ENCODE measurements around the gene DGKQ. TPM values are rescaled to one million over a fixed set of nuclear protein-coding genes. Genes with fewer than 3 reads are reported as not detected.

The DGKQ gene
- polyA plus RNA-seq, 4 donors, result 6.0 to 9.9 (median 7.1) TPM

DNA sequence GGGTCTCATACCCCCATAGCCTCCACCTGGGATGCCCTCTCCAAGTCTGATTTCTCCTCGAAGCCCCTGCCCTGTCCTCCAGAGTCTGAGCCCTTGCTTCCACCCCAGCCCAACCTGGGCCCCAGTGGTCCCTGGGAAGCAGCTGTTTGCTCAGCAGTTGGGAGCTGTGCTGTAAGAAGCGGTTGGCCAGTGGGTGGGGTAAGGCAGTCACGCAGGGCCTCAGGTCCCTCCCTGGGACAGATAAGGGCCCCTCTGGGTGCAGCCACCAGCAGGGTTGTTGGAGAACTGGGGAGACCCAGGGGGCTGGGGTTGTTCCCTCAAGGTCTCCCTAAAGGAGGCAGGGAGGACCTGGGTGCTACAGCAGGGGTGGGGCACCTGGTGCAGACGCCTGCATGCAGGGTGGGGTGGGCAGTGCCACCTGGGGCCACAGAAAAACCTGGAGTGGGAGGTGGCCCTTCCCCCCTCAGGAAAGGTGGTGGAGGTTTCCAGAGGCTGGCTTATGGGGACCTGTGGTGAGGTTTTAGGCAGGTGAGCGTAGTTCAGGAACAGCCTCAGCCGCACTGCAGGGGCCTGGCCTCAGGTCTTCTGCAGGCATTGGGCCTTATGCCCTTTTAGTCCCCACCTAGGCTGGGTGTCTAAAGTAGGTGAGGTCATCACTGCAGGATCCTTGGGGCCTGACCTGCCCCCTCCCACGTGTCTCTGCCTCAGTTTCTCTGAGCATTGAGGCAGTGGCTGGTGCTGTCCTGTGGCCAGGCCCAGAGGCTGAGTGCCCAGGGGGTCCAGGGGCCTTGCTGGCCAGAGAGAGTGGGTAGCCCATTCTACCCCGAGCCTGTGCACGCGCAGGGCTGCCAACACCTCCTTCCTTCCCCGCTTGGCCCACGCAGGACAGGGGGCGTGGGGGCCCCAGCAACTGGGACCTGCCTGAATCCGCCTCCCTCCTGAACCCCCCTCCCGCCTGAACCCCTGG is 22.9 kb upstream of the DGKQ start:
- no peak for DNase-seq (ENCODE audit: low read depth in 4 of 4, low spot score in 3 of 4)

DNA sequence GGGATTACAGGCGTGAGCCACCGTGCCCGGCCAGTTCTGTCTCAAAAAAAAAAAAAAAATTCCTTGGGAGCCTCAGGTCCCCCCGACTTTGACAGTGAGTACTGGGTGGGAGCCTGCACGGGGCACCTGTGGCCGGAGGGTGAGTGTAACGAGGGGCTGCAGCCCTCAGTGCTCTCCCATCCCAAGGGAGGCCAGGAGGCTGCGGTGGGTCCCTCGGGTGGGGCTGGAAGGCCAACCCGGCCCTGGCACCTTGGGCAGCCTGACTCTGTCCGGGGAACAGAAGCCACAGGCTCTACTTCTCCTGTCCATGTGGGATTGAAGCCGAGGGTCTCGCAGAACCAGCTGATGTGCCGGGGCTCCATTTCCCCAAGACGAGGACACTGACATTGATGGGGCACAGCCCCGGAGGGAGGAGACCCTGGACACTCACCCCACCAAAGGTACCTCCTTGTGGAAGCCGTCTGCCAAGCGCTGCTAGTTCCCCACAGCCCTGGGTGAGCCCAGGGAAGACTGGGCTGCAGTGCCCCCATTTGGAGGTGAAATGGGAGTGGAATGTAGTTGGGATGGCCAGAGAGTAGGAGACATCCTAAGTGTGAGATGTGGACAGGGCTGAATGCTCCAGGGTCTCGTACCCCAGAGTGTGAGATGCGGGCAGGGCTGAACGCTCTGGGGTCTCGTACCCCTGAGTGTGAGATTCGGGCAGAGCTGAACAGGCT is 22.1 kb upstream of the DGKQ start:
- DNase-seq (ENCODE audit: low read depth in 4 of 4, low spot score in 3 of 4), result no peak

GRCh38 chr4:993111-994029 is 20.0 kb upstream of the DGKQ start, which contains the start of gene SLC26A1:
Gene SLC26A1, minus strand, starts transcription at chr4:993404. Its CDS starts 1,701 bp downstream, at chr4:991703.
- DNase-seq (ENCODE audit: low read depth in 4 of 4, low spot score in 3 of 4), result no peak

- no peak for DNase-seq (ENCODE audit: low read depth in 4 of 4, low spot score in 3 of 4)
Observed at GRCh38 chr4:992297-993110, 19.1 kb upstream of the DGKQ start.

GRCh38 chr4:991451-992296 is 18.3 kb upstream of the DGKQ start:
- no peak for DNase-seq (ENCODE audit: low read depth in 4 of 4, low spot score in 3 of 4)

- DNase-seq (ENCODE audit: low read depth in 4 of 4, low spot score in 3 of 4), result no peak
Observed at GRCh38 chr4:990746-991367, 17.5 kb upstream of the DGKQ start.

- DNase-seq (ENCODE audit: low read depth in 4 of 4, low spot score in 3 of 4), result no peak
Observed at GRCh38 chr4:989722-990471, 16.5 kb upstream of the DGKQ start.

DNA sequence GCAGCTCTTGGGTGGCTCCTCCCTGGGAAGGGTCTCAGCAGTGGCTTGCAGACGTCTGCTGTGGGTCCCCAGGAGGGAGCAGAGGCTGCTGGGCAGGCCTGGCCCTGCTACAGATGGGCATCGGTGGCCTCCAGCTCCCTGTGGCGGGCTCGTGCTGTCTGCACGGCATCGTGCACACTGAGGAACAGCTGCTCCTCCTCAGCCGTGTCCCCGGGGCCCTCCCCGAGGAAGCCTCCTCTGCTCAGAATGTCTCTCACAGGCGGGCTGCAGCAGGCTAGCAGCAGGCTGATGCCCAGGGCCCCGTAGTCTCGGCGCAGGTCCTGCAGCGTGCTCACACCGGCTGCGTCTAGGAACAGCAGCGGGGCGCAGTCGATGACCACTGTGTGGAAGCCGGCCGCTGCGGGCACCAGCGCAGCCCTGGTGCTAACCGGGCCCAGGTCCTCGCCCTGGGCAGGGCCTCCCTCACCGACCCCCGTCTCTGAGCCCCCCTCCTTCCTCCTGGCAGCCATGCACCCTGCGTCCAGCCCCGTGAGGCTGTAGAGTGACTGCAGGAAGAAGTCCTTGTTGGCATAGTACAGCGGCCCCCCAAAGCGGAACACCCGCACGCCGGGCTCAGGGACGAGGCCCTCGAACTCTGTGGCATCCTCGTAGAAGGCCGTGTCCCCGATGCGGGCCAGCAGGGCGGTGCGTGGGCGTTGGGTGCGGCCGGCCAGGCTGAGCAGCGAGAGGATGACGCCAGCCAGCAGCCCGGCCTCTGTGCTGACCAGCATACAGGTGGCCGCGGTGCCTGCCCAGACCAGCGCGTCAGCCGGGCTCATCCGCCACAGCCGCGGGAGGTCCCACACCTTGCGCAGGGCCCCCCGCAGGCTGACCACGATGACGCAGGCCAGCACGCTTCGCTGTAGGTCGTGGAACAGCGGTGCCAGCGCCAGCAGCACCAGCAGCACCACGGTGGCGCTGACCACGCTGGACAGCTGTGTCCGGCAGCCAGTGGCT is 15.7 kb upstream of the DGKQ start:
- DNase-seq (ENCODE audit: low read depth in 4 of 4, low spot score in 3 of 4), result no peak

GRCh38 chr4:987624-988513 is 14.5 kb upstream of the DGKQ start:
- DNase-seq (ENCODE audit: low read depth in 4 of 4, low spot score in 3 of 4), result no peak

GRCh38 chr4:986879-987623 is 13.7 kb upstream of the DGKQ start, which contains the start of gene IDUA:
Gene IDUA, plus strand, starts transcription at chr4:987044. Its CDS starts 41 bp downstream, at chr4:987085.
- no peak for DNase-seq (ENCODE audit: low read depth in 4 of 4, low spot score in 3 of 4)

GRCh38 chr4:986428-986878 is 13.1 kb upstream of the DGKQ start:
- no peak for DNase-seq (ENCODE audit: low read depth in 4 of 4, low spot score in 3 of 4)

DNA sequence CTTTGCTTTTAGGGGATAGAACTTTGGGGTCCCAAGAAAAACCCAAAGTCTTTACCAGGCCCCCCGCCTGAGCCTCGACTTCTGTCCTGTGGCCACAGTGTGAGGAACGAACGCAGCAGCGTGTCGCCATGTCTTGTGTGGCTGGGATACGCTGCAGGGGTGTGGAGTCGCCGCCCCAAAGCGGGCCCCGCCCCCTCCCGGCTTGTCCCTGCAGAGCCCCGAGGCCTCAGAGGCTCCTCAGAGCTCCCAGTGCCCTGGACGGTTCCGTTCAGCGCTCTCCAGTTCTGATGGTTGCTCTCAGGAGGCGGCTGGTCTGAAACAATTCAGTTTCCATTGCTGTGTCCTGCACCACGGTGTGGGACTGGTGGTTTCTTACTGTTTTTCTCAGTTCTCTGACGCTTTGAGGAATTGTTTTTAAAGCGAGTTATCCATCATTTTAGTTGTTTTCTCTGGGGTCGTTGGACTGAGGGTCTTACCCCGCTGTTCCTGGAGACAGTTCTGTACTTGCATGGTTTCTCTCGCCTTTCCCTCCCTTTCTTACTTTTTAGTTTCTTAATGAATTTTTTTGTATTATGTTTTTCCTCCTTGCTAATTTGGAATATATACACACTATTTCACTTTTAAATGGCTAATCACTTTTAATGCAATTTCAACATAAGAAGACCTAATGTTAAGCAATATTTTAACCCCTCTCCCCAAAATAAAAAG is 11.9 kb upstream of the DGKQ start:
- no peak for DNase-seq (ENCODE audit: low read depth in 4 of 4, low spot score in 3 of 4)

DNA sequence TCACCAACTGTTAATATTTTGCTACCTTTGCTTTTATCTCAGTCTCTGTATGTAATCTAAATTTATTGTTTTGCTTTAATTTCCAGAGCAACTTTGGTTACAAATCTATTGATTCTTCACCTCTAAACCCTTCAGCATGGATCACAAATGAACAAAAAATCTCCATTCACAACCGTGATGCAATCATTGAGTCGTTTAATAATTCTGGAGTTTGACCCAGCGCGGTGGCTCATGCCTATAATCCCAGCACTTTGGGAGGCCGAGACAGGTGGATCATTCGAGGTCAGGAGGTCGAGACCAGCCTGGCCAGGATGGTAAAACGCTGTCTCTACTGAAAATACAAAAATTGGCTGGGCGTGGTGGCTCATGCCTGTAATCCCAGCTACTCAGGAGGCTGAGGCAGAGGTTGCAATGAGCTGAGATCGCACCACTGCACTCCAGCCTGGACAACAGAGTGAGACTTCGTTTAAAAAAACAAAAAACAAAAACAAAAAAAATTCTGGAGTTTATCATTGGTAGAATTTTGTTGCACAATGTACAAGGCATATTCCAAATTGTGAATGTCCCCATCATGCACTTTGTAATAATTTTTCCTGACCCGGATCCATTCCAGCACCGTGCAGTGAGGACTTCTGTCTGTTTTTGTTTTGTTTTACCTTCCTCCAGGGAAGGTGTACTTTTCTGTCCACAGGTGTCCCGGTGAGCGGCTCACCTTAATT is 11.1 kb upstream of the DGKQ start:
- no peak for DNase-seq (ENCODE audit: low read depth in 4 of 4, low spot score in 3 of 4)

Data from left renal pelvis (tissue), 4 donors.